ENCODE results near the gene DDX54.
A peak's percentile ranks its signal among the peaks of the same experiment; 100 is the strongest.

Gene DDX54, protein sequence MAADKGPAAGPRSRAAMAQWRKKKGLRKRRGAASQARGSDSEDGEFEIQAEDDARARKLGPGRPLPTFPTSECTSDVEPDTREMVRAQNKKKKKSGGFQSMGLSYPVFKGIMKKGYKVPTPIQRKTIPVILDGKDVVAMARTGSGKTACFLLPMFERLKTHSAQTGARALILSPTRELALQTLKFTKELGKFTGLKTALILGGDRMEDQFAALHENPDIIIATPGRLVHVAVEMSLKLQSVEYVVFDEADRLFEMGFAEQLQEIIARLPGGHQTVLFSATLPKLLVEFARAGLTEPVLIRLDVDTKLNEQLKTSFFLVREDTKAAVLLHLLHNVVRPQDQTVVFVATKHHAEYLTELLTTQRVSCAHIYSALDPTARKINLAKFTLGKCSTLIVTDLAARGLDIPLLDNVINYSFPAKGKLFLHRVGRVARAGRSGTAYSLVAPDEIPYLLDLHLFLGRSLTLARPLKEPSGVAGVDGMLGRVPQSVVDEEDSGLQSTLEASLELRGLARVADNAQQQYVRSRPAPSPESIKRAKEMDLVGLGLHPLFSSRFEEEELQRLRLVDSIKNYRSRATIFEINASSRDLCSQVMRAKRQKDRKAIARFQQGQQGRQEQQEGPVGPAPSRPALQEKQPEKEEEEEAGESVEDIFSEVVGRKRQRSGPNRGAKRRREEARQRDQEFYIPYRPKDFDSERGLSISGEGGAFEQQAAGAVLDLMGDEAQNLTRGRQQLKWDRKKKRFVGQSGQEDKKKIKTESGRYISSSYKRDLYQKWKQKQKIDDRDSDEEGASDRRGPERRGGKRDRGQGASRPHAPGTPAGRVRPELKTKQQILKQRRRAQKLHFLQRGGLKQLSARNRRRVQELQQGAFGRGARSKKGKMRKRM

DNA sequence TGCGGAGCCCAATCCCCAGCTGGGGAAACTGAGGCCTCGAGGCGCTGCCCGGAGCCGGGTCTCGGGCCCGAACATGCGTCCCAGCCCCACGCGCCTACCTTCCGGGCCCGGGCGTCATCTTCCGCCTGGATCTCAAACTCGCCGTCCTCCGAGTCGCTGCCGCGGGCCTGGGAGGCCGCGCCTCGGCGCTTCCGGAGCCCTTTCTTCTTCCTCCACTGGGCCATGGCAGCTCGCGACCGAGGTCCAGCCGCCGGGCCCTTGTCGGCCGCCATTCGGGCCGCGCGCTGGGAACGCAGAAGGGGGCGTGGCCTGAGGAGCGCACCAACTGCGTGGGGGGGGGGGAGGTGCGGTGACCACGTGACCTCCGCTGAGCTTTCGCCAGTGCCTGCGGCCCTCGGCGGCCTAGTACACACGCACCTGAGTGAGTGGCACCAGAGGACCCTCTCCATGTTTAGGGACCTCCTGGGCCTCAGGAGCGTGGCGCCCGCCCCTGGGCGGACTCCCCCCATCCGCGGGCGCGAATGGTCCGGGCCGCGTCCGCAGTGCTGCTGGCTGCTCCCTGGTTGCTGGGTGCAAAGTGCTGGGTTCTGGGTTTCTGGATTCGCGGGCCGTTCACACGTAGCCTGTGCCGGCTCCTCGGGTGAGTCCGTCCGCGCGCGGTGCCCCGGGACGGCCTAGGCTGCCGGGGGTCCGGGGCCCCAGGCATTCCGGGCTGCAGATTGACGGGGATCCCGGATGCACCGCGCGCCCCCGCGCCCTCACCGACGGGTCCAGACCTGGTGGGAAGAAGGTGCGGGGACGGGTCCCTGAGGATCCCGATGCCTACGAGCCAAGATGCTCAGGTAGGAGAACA lies at the start of gene DDX54, which contains the start of gene RITA1:
DDX54 (minus strand) TSS at position 299 of the 853 bp plus-strand sequence; CDS start at position 272, 27 bp downstream.
RITA1 (plus strand) TSS at position 542 of the 853 bp plus-strand sequence. CDS start 1,026 bp downstream, outside the sequence.
- DNase-seq (ENCODE audit: low spot score): peak; percentile 92

DNA sequence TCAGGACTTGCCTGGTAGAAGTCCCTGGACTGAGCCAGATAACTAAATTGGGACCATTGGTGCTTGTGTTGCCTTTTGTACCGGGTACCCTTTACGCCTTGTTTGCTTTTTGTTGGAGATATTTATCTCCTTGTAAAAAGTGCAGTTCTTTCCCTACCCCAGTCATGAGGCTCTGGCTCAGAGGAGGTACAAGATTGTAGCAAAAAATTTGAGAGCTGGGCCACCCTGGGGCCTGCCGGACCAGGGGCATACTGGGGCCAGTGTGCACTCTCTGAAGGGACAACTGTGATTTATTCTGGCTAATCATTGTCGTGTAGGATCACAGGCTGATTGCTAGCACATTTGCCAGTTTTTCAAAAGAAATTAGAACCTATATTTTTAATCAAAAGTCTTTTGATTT lies 49.2 kb upstream of the DDX54 start:
- no peak for DNase-seq (ENCODE audit: low spot score)

DNA sequence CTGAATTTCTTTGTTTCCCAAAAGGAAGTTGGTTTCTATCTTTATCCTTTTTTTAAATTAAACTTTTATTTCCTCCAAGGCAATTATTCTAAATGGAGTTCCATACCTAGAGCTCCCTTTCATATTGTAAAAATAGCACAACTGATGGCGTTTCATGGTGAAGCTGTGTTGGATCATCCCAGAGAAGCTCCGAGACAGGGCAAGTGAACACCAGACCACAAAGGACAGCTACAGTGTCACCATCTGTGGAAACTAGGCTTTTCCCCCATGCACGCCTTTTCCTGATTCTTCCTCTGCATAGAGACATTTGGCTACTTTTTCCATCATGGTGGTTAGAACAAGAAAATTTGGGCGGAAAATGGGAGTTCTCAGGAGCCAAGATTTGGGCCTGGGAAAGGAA lies 48.7 kb upstream of the DDX54 start:
- DNase-seq (ENCODE audit: low spot score): no peak

DNA sequence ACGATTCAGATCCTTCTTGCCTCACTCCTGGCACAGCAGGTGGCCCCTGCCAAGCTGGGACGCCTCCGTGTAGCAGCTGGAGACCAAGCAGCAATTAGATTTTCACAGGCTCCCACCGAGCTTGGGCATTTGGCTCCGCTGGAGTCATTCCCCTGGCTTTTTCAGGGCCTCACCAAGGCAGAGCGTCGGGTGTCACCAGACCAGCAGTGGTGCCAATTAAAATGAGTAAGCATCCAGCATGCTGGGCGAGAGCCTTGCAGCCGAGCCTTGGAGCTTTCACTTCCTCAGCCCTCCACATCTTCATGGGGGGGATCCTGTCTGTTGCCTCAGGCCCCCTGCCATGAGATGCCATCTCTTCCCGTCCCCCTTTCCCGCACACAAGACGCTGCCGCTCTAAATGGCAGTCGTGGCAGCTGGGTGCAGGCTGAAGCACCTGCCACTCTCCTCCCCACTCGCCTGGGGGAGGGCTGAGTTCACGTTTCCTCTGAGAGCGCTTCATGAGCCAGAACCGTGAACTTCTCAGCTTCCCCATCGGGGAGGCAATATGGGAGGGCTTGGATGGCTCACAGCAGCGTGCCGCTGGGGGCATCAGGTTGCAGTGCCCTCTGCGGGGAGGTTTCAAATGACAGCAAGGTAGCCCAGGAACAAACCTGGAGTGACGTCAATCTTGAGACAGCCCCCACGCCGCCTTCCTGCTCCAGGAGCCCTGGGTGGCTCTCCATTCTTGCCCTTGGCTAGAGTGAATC lies 47.7 kb upstream of the DDX54 start:
- DNase-seq (ENCODE audit: low spot score): peak; percentile 61

DNA sequence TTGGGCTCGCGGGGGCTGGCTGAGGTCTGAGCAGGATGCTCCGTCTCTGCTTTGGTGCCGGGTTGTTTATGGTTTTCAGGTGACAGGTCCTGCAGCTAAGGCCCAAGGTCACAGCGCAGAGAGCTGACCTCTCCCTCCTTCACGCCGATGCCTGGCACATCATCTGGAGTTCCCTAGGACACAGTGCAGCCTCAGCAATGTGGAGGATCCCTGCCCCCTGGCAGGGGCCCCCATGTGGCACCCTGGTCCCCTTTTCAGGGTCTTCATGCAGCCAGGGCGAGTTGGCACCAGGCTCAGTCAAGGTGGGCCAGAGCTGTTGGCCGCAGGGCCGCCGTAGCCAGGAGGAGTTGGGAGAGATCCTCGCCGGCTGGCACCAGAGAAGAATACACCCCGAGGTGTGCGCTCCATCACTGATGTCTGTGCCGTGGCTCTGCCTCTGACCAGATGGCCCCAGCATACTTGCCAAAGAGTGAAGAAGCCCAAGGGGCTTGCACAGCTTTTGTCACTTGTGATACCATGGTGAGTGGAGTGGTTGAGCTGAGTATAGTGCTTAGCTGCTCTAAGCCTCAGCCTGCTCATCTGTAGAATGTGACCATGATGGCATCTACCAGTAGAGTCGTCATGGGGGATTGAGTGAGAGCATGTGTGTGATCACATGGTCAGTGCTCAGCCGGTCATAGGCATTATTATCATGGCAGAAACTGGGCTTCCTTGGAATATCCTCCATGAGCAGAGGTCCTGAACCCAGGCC lies 47.0 kb upstream of the DDX54 start:
- DNase-seq (ENCODE audit: low spot score): no peak

DNA sequence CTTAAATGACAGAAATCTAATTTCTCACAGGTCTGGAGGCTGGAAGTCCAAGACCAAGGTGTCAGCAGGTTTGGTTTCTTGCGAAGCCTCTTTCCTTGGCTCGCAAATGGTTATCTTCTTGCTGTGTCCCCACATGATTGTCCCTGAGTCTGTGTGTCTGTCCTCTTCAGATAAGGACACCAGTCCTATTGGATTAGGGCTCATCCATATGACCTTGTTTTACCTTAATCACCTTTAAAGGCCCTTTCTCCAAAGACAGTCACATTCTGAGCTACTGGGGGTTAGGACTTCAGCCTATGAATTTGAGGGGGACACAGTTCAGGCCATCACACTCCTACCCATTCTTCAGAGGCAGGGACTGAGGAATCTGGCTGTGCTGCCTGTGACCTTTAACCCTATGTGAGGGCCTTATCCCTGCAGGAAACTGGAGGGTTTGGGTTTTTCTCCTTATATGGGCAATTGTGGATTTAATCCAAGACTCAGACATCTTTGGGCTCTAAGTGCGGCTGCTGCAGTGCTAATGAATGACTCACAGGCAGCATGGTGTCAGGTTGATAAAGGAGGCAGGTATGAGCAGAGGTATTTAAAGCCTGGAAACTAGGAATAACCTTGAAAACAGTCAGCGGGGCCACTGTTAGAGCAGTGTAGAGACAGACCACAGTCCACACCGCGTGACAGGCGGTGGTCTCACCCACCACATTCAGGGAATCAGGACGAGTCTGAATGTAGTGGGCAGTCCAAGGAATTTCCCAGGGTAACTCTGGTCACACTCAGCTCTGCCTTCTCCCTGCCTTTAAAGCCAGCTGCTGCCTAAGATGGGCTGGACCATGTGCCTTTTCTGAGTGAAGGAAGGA lies 46.2 kb upstream of the DDX54 start:
- peak; percentile 24 for DNase-seq (ENCODE audit: low spot score)

DNA sequence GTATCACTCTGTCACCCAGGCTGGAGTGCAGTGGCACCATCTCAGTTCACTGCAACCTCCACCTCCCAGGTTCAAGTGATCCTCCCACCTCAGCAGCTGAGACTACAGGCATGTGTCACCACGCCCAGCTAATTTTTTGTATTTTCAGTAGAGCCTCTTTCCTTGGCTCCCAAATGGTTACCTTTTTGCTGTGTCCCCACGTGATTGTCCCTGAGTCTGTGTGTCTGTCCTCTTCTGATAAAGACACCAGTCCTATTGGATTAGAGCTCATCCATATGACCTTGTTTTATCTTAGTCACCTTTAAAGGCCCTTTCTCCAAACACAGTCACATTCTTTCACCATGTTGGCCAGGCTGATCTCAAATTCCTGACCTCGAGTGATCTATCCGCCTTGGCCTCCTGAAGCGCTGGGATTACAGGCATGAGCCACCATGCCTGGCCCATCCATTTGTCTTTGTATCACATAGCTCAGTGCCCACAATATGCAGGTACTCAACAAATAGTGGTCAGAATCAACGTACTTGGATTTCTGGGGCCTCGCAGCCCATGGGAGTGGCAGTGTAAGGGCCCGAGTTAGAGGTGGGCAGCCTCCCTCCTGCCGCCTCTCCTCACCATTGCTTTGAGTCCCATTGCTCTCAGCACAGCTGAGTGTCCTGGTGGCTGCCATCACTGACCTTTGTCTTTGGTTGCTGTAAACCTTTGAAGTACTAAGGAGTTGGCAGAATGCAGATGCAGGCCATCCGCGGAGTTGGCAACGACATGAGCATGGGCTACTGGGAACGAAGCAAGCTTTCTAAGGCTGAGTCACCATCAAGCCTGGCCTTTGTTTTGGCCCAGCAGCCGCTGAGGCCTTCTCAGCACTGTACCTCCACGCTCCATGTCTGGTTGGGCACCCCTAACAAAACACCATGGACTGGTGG lies 45.3 kb upstream of the DDX54 start:
- no peak for DNase-seq (ENCODE audit: low spot score)

DNA sequence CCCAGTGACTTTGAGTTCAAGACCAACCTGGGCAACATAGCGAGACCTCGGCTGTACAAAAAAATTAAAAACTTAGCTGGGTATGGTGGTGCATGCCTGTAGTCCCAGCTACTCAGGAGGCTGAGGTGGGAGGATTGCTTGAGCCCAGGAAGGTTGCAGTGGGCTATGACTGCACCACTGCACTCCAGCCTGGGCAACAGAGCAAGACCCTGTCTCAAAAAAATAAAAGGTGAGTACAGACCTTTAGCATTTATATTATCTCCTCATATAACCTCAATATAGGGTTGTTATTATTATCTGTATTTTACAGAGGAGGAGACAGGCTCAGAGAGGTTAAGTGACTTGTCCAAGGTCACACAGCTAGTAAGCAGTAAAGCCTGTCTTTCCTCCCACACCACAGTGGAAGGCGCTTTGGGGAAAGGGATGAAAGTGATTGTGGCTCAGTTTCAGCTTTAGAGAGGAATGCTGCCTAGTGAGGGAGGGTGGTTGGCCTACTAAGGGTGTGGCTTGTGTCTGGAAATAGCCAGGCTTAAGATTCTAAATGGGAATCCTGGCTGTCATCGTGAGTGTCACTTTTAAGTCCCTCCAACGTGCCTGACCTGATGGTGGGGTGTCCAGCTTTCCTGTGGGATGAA lies 43.2 kb upstream of the DDX54 start:
- no peak for DNase-seq (ENCODE audit: low spot score)

DNA sequence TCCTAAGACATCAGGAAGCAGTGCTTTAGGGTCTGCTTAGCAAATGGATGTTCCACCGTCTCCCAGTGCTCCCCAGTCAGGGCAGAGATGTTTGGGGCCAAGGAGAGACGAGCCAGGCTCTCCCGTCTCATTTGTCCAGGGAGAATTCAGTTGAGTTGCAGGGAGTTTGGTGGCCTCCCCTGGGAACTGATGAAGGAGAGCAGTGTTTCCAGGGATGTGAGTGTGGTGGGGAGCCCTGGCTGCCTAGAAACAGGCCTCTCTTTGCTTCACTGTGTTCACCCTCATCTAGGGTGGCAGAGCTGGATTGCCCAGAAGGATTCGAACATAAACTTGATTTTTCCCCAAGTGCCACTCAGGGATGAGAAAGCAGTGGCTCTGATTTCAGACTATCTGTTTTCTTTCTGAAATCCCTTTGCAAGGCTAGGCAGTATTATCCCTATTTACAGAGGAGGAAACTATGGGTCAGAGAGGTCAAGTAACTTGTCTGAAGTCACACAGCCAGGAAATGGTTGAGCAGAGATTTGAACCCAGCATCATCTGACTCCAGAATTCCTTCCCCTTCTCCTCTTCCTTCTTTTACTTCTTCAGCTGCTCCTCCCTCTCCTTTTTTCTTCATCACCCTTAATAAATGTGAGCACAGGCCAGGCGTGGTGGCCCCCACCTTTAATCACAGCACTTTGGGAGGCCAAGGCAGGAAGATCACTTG lies 42.6 kb upstream of the DDX54 start:
- no peak for DNase-seq (ENCODE audit: low spot score)

DNA sequence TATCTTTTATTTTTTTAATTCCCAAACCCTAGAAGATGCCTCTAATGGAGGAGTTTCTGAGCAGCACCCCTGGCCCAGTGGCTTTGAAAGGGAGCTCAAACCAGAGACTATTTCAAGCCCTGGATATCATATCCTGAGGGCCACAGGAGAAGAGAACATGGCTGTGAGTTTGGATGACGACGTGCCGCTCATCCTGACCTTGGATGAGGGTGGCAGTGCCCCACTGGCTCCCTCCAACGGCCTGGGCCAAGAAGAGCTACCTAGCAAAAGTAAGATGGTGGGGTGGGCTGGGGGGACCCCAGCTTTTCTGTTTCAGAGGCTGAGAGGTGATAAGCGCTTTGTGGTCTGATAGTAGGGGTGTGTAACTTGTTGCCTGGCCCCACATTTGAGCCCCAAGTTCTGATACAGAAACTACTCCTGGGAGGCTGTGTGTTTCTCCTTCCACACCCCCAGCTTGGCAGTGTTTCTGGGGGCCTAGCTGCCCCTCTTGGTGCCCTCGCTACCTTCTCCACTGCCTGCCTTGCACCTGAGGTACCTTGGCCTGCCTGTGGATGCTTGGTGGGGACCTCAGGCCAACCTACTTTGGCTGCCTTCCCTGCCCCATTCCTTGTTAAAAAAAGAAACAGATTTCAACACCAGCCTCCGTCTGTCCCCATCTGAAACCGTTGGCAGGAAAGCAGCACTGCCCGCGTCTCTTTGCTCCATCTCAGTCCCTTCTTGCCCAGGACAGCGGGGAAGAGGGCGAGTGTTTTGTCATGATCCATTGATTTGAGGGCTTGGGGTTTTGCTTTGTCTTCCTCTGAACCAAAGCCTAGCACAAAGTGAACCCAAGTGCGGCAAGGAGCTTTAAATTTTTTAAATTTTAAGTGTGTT lies 41.7 kb upstream of the DDX54 start:
- DNase-seq (ENCODE audit: low spot score): no peak

DNA sequence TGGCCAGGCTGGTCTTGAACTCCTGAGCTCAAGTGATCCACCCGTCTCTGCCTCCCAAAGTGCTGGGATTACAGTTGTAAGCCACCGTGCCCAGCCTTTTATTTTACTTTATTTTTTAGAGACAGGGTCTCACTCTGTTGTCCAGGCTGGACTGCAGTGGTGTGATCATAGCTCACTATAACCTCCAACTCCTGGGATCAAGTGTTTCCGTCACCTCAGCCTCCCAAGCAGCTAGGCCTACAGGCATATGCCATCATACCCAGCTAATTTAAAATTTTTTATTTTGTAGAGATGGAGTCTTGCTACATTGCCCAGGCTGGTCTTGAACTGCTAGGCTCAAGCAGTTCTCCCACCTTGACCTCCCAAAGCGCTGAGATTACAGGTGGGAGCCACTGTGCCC lies 39.7 kb upstream of the DDX54 start:
- no peak for DNase-seq (ENCODE audit: low spot score)

DNA sequence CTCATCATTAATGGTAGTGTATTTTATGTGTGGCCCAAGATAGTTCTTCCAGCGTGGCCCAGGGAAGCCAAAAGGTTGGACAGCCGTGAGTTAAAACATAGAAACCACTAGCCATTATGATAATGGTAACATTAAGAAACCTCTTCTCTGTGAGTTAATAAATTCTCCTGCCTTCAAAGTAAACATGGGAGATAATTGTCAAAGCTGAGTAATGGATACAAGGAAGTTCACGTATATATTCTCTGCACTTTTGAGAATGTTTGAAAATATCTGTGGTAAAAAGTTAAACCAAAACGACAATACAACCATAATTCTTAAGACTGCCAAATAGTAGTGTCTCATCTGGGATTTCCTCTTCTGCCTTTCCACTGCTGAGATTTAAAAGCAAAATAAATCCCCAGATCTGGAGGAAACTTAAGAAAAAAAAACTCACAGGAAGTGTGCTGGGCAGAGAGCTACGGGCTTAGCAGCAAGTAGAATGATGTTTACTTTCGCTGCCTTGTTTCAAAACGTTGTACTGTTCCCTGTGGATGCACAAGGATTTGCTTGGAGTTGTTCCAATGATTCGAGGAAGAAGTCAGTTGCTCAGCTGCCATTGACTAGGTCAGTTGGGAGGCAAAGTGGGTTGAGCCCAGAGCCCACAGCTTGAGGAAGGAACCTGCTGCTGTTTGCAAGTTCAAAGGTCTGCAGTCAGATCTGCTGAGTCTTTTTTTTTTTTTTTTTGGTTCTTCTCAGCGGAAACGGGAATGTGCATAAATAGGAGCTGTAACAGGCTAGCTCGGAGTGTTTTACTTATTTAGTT lies 37.7 kb upstream of the DDX54 start:
- DNase-seq (ENCODE audit: low spot score): peak; percentile 67

DNA sequence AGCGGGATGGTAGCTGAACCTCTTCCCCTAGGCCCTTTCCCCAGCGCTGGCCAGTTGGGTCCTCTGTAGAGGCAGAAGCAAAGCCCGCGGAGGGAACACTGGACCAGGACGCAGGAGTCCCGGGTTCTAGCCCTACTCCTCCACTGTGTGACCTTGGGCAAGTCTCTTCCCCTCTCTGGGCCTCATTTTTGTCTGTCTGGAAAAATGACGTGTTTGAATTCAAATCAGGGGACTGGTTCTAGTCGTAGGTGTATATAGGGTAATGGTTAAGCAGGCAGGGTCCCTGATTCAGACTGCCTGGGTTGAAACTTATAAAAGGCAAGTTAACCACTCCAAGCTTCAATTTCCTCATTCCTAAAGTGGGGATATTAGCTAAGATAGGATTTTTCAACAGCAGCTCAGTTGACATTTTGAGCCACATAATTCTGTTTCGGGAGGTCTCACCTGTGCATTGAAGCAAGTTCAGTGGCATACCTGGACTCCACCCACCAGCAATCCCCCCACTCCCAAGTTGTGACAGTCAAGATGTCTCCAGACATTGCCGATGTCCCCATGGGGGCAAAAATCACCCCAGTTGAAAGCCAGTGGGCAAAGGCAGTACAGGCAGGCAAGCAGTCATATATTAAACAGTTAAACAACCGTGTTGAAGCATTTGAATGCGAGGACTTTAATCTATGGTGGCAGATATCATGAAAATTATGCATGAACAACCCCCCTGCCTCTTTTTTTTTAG lies 36.9 kb upstream of the DDX54 start:
- no peak for DNase-seq (ENCODE audit: low spot score)

DNA sequence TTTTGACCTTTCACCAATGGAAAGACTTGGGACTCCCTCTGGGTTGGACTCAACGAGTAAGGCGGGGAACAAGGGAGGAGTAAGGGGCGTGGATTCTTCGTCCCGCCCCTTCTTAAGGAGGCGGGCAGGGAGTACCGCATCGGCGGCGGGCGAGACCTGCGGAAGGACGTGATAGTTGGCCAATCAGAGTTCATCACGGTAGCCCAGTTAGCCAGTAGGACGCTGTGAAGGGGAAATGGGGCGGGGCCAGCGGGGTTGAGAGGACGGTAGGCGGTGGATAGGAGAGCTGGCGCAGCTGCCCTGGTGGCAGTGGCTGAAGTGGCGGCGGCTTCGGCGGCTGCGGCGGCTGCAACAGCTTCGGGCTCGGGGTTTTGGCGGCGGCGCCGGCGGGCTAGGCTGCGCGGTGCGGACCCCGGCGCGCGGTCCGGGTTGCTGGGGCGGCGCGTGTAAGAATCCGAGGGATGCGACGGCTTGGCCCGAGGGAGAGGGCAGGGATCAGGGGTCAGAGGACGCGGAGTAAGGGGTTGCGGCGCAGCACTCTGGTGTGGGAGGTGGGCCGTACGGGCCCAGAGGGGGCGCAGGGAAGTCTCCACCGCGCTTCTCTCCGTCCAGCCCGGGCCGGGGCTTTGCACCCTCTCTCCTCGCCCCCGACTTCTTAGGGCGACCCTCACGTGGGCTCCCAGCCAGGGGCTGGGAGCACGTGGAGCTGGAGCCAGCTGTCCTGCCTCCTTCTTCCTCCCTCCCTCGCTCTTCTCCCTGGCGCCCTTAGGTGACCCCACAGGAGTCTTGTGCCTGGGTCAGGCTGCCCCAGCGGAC lies 36.1 kb upstream of the DDX54 start, which contains the start of gene TPCN1:
TPCN1 (plus strand) TSS at position 284 of the 816 bp plus-strand sequence. CDS start 5,389 bp downstream, outside the sequence.
- peak; percentile 98 for DNase-seq (ENCODE audit: low spot score)
